Testis (tissue), 3 donors: ENCODE results near the gene KCNQ5. TPM values are rescaled to one million over a fixed set of nuclear protein-coding genes. Genes with fewer than 3 reads are reported as not detected.

Experiments
- DNase-seq: peaks from one replicate; pipeline ENCODE4 v3.0.0-alpha.2; 2019
- H3K27ac ChIP-seq, 2 donors: fragments of 200-600 bp; sonication (generic); one replicate each; pipeline ENCODE4 v1.5.1; 2019
- H3K27me3 ChIP-seq: fragments of 200-600 bp; sonication (generic); one replicate; pipeline ENCODE4 v1.5.1; 2019
- H3K36me3 ChIP-seq: fragments of 200-600 bp; sonication (generic); one replicate; pipeline ENCODE4 v1.5.1; 2017; ENCODE audit warnings: low read depth; ENCODE audit errors: missing control alignments
- H3K4me1 ChIP-seq: fragments of 200-600 bp; sonication (generic); one replicate; pipeline ENCODE4 v1.5.1; 2019
- H3K4me3 ChIP-seq, 2 donors: fragments of 200-600 bp; sonication (generic); one replicate each; pipeline ENCODE4 v1.5.1; 2017 to 2019
- H3K9me3 ChIP-seq: fragments of 200-600 bp; sonication (generic); one replicate; pipeline ENCODE4 v1.5.1; 2017
- POLR2A ChIP-seq: fragments of 450-650 bp; IDR thresholded peaks from one replicate; pipeline ENCODE4 v1.6.1; 2017; ENCODE audit warnings: antibody characterized with exemption, mild to moderate bottlenecking, moderate library complexity
- WGBS, 2 donors: methylation state at CpG; one replicate each; pipeline ENCODE4 v1.1.5; 2018; 5-methylcytosine and 5-hydroxymethylcytosine counted together
- intact Hi-C: fragments of 100-400 bp; cut with DNase I; formaldehyde crosslinking; loops from one replicate; pipeline ENCODE4 v1.15.1; 2023; ENCODE audit warnings: low total_unique reads
- polyA plus RNA-seq: library from polyadenylated mRNA; stranded (reverse); fragments of 350-450 nt; fragmentation: Illumina TruSeq; extraction: RNeasy Lipid Tissue Mini Kit (QIAGEN cat#74804); gene quantifications from one replicate; pipeline ENCODE4 v1.2.3, GENCODE V29; 2014; ENCODE audit warnings: low read depth, low replicate concordance; ENCODE audit not compliant: insufficient read depth
- total RNA-seq, 2 donors: library from RNA; depleted of rRNA; stranded (reverse); fragments of >200 nt; gene quantifications; one replicate each; pipeline ENCODE4 v1.2.3, GENCODE V29; 2016
- TF ChIP-seq, protein P1 (sequence below), 3 experiments: fragments of 450-650 bp in 2 of 3; fragments of 200-600 bp in 1 of 3; sonication (generic) in 1 of 3; IDR thresholded peaks; one replicate each; pipeline ENCODE4 v1.5.1; 2016 to 2019; ENCODE audit warnings: antibody characterized with exemption in 3 of 3, mild to moderate bottlenecking in 2 of 3, moderate library complexity in 1 of 3

The KCNQ5 gene
- total and polyA plus RNA-seq, 3 donors from 2014 or later = 0.43 to 1.1 (median 0.73) TPM

DNA sequence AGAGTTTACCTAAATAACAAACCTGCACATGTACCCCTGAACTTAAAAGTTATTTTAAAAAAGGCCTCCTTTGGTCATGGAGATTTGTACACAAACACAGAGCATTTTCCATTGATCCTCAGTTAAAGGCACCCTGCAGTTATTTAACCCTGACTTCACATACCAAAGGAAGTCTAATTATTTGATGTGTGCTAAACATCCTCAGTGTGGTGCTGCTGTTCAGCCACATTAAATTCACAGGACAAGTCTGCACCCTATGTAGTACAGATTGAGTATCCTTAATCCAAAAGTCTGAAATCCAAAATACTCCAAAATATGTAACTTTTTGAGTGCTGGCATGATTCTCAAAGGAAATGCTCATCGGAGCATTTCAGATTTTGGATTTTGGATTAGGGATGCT is 21.4 kb downstream of the KCNQ5 start:
- Histone ChIP-seq H3K4me3 (no peak overlapping the region), H3K9me3 (no peaks in the 10 kb centered on the region), H3K4me1 (no peaks in the 10 kb centered on the region), H3K27ac (no peak overlapping the region), H3K36me3 (no peaks in the 10 kb centered on the region), H3K27me3 (no peaks in the 10 kb centered on the region)
- no peak for DNase-seq
- TF ChIP-seq, protein P1, sequence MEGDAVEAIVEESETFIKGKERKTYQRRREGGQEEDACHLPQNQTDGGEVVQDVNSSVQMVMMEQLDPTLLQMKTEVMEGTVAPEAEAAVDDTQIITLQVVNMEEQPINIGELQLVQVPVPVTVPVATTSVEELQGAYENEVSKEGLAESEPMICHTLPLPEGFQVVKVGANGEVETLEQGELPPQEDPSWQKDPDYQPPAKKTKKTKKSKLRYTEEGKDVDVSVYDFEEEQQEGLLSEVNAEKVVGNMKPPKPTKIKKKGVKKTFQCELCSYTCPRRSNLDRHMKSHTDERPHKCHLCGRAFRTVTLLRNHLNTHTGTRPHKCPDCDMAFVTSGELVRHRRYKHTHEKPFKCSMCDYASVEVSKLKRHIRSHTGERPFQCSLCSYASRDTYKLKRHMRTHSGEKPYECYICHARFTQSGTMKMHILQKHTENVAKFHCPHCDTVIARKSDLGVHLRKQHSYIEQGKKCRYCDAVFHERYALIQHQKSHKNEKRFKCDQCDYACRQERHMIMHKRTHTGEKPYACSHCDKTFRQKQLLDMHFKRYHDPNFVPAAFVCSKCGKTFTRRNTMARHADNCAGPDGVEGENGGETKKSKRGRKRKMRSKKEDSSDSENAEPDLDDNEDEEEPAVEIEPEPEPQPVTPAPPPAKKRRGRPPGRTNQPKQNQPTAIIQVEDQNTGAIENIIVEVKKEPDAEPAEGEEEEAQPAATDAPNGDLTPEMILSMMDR (IDR thresholded peaks at IDR 0.05) = no peak
- no peak for TF ChIP-seq POLR2A
- WGBS, 2 donors = 73 to 89% methylated on average over 1 of the region's 1 CpG
- intact Hi-C loops = no loop called here

- no peaks in the 10 kb centered on the region for H3K36me3 ChIP-seq
- no peak overlapping the region for H3K27ac ChIP-seq
- H3K4me3 ChIP-seq = no peak overlapping the region
- intact Hi-C loops = no loop called here
- 86 to 87% methylated on average over 4 of the region's 4 CpGs for WGBS, 2 donors
- H3K27me3 ChIP-seq = no peaks in the 10 kb centered on the region
- TF ChIP-seq POLR2A = no peak
- TF ChIP-seq, protein P1 (IDR thresholded peaks at IDR 0.05) = no peak
- no peak for DNase-seq
- no peaks in the 10 kb centered on the region for H3K4me1 ChIP-seq
- no peaks in the 10 kb centered on the region for H3K9me3 ChIP-seq
Observed at GRCh38 chr6:72646604-72647485, 25.0 kb downstream of the KCNQ5 start.

DNA sequence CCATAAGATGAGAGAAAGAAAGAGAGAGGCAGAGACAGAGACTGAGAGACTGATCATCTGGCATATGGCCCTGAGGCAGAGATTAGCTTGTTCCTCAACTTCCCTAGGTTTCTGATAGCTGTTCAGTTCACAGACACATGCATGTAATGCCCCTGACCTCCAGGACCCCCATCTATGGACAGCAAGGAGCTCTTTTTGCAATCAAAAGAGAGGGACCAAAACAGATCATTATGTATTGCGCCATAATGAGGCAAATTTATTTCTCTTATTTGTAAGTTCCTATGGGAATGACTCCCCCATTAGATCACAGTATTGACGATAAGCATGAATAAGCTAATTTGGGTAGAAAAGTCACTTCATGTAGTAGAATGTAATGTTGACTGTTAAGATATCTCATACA is 25.6 kb downstream of the KCNQ5 start:
- Histone ChIP-seq H3K27me3 (no peaks in the 10 kb centered on the region), H3K4me3 (no peak overlapping the region), H3K27ac (no peak overlapping the region), H3K36me3 (no peaks in the 10 kb centered on the region), H3K4me1 (no peaks in the 10 kb centered on the region), H3K9me3 (no peaks in the 10 kb centered on the region)
- 93 to 94% methylated on average over 2 of the region's 2 CpGs for WGBS, 2 donors
- no peak for DNase-seq
- no peak for TF ChIP-seq POLR2A
- TF ChIP-seq, protein P1 (IDR thresholded peaks at IDR 0.05) = no peak
- intact Hi-C loops = no loop called here

DNA sequence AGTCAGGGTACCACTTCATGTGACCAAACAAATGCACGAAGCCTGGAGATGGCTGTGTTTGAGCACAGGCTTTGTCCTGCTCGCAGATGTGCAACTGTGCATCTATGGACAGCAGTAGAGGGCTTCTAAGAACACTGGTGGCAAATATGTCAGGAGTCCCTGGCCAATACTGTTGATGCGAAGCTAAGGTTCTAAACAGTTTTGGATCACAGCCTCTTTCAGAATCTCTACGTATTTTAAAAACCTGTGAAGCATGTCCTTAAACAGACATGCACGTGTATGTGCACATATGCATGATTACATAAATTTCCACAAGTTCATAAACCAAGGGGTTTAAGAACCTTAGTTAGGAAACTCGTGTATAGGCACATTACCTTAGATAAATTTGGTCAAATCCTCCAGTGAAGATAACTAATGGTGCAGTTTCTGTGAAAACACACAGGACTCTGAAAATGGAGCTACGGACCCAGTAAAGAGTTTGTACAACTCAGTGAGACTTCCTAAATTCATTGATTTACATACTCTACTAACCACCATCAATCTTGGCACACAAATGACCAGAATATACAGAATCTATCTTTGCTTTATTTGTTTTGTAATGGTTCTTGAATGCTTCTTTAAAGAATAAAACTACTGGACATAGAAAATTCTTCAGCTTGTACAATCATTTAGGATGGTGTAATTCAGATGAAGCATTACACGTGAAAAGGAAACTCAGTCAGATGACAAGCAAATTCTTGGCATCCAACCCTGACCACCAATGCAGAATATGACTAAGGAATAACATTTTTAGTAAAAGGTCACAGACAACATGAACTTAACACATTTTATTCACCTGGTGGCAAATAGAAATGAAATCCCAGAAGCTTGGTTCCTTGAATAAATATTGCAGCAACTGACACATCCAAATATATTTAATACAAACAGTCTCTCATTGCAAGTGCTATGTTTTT is 27.4 kb downstream of the KCNQ5 start:
- H3K4me1 ChIP-seq = no peaks in the 10 kb centered on the region
- H3K27ac ChIP-seq = no peak overlapping the region
- 84 to 86% methylated on average over 8 of the region's 8 CpGs for WGBS, 2 donors
- no peak for TF ChIP-seq POLR2A
- TF ChIP-seq, protein P1 (IDR thresholded peaks at IDR 0.05) = no peak
- no peaks in the 10 kb centered on the region for H3K36me3 ChIP-seq
- no peak overlapping the region for H3K4me3 ChIP-seq
- intact Hi-C loops = no loop called here
- no peaks in the 10 kb centered on the region for H3K27me3 ChIP-seq
- no peaks in the 10 kb centered on the region for H3K9me3 ChIP-seq
- DNase-seq = no peak
